Gastroesophageal sphincter (tissue), 3 donors: ENCODE results near the gene SCCPDH.

Experiments
- POLR2A ChIP-seq, 2 donors: fragments of 450-650 bp; IDR thresholded peaks; one replicate each; pipeline ENCODE4 v1.6.1; 2017; ENCODE audit warnings: antibody characterized with exemption in 2 of 2, mild to moderate bottlenecking in 2 of 2, moderate library complexity in 1 of 2
- POLR2AphosphoS5 ChIP-seq: sonication (generic); formaldehyde crosslinking; IDR thresholded peaks from one replicate; pipeline ENCODE4 v1.6.1; 2017; ENCODE audit warnings: antibody characterized with exemption
- TF ChIP-seq, protein P1 (sequence below), 4 experiments: fragments of 200-600 bp in 2 of 4; fragments of 450-650 bp in 2 of 4; sonication (generic) in 1 of 4; IDR thresholded peaks; one replicate each; pipeline ENCODE4 v1.5.1; 2017 to 2019; ENCODE audit warnings: antibody characterized with exemption in 4 of 4, mild to moderate bottlenecking in 2 of 4, moderate library complexity in 2 of 4

DNA sequence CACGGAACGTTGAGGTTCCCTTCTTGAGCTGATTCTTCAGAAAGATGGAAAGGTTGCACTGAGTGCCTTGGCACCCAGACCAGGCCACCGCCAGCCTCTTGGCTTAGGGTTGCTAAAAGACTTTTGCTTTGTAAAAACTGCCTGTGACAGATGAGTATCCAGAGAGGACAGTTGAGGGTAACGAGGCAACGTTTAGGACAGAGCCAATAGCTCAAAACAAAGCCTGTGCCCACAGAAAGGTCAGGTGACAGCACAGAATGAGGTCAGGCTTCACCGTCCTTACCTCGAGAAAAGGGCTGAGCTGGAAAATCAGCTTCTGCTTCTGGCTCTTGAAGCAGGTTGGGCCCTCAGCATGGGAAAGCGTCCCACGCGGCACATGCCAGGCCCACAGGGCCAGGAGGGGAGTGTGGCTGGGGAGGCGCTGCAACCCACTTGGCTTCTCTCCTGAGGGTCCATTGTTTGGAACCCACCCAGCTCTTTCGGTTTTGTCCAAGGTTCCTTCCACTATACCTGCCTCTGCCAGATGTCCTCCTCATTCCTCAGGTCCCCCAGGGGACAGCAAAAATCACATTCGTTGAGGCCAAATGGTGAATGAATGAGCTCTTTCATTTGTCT, 55.5 kb downstream of the SCCPDH start:
- TF ChIP-seq, protein P1, sequence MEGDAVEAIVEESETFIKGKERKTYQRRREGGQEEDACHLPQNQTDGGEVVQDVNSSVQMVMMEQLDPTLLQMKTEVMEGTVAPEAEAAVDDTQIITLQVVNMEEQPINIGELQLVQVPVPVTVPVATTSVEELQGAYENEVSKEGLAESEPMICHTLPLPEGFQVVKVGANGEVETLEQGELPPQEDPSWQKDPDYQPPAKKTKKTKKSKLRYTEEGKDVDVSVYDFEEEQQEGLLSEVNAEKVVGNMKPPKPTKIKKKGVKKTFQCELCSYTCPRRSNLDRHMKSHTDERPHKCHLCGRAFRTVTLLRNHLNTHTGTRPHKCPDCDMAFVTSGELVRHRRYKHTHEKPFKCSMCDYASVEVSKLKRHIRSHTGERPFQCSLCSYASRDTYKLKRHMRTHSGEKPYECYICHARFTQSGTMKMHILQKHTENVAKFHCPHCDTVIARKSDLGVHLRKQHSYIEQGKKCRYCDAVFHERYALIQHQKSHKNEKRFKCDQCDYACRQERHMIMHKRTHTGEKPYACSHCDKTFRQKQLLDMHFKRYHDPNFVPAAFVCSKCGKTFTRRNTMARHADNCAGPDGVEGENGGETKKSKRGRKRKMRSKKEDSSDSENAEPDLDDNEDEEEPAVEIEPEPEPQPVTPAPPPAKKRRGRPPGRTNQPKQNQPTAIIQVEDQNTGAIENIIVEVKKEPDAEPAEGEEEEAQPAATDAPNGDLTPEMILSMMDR (IDR thresholded peaks at IDR 0.05): no peak
- TF ChIP-seq POLR2A (IDR thresholded peaks at IDR 0.05) (no peak), POLR2AphosphoS5 (no peak)
